GM10266 (cell line): ENCODE data around the gene SH3GL3.

Experiments
- DNase-seq: peaks from one replicate; pipeline ENCODE4 v3.0.0; 2012; ENCODE audit errors: extremely low spot score
- TF ChIP-seq, protein P1 (sequence below): IDR thresholded peaks from 2 replicates; pipeline ENCODE4 v1.5.1; 2012; ENCODE audit warnings: mild to moderate bottlenecking, low read depth; ENCODE audit not compliant: control insufficient read depth, insufficient read depth; ENCODE audit errors: missing control alignments

Gene SH3GL3

DNA sequence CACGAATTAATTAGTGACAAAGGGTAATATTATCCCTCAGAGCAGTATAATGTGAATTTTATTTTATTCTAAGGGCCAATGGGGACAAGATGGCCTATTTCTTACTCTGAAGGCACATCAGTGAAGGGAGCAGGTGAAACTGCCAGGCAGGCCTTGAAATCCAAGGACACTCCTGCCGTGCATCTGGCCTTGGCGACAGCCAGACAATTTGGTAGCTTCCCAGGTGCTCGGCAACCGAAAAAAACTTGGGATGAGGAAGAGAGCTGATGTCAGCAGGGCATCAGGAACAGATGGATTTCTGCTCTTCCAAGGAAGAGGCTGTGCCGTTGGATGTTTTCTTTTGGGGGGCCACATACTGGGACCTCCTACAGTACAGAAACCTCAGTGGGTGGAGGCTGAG is 123.6 kb downstream of the SH3GL3 start:
- TF ChIP-seq, protein P1, sequence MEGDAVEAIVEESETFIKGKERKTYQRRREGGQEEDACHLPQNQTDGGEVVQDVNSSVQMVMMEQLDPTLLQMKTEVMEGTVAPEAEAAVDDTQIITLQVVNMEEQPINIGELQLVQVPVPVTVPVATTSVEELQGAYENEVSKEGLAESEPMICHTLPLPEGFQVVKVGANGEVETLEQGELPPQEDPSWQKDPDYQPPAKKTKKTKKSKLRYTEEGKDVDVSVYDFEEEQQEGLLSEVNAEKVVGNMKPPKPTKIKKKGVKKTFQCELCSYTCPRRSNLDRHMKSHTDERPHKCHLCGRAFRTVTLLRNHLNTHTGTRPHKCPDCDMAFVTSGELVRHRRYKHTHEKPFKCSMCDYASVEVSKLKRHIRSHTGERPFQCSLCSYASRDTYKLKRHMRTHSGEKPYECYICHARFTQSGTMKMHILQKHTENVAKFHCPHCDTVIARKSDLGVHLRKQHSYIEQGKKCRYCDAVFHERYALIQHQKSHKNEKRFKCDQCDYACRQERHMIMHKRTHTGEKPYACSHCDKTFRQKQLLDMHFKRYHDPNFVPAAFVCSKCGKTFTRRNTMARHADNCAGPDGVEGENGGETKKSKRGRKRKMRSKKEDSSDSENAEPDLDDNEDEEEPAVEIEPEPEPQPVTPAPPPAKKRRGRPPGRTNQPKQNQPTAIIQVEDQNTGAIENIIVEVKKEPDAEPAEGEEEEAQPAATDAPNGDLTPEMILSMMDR: no peak
- no peak for DNase-seq

DNA sequence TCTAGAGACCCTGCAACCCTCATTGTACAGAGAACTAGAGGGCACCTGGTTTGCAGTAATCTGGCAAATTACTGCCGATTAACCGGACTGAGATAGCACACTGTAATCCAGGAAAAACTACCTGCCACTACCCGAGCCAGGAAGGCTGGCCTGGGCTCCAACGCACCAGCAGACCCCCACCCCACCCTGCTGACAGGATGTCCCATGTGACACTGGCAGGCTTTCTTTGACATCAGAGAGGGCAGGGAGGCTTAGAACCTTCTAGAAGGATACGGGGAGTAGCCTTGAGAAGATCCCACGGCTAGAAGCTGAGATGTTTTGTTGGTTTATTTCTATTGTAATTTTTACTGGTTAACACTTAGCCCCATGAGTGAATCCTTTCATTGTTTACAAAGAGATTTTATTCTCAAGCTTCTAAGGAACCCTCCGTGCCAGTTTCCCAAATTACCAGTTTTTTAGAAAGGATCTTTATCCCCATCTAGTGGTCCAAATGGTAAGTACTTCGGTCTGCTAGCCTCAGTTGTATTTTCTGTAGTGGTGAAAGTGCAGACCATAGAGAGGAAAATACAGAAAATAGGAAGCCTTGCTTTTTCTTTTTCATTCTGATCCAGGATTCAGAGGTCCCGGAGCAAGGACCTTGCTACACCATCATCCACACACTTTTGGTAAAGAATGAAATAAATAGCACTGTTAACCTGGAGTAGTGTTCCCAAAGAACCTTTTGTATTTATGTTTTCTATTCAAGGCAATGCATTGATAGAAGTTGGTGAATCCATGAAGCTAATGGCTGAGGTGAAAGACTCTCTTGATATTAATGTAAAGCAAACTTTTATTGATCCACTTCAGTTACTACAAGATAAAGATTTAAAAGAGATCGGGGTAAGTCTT is 124.9 kb downstream of the SH3GL3 start:
- peak; percentile 20 for DNase-seq
- TF ChIP-seq, protein P1: peak; percentile 52

DNA sequence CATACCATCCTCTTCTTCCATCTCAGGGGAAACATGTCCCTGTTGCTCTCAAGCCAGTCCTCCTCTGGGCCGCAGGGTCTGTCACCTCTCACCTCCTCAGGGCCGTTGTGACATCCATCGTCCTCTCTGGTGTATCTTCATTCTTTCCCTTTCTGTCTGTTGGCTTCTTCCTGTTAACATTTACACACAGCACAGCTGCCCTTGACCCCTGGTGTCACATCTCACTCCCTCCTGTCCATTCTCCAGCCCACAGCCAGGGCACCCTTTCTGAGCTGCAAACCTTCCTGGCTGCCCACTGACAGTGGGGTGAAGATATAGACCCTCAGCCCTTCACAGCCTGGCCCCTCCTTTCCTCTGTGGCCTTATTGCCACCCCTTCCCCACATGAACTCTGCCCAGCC is 127.2 kb downstream of the SH3GL3 start:
- TF ChIP-seq, protein P1: no peak
- DNase-seq: no peak

DNA sequence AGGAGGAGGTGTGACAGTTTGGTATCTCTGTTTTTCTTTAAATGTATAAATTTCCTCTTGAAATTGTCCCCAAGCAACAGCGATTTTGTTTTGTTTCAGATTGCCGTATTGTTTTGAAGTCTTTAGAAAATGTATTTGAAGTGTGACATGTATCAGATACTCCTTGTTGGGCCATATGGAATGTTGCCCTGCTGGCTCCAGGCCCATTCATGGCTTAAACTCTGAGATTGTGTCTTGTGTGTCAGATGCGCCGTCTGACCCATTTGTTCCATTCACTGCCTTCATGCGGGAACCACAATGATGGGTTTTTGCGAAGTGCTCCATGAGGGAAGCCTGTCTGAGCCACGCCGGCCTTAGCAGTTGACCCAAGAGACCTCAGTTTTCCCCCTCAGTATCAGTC is 131.6 kb downstream of the SH3GL3 start:
- TF ChIP-seq, protein P1: no peak
- no peak for DNase-seq

DNA sequence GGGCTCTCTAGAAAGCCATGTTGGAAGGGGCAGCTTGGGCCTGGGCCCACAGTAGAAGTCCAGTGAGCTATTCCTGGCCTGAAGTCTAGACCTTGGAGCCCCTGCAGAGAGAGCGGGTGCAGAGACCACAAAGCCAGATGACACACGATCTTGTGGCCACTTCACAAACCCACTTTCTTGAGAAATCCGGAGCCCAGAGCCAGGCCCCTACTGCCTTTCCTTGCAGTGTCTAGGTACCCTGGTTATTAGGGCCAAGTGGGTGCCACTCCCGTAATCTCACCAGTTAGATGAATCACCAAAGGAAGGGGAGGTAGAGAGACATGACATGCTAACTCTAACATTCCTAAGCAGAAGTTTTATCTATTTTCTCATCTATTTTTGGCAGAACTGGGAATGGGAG is 134.2 kb downstream of the SH3GL3 start:
- no peak for DNase-seq
- TF ChIP-seq, protein P1: no peak

DNA sequence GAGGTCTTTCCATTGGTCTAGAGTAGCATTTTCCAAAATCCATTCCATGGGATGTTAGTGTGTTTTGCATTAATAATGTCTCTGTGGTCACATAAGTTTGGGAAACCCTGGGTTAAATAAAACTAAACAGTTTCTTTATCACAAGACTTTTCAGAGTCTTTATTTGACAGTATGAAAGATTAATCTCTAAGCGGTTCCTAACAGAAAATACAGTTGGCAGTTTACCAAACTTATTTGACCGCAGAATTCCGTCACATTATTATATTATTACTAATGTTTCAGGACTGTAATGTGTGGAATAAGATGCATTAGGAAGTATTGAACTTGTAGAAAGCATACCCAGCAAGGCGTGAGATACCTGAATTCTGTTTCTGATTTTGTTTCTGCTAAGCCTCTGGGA is 135.2 kb downstream of the SH3GL3 start:
- TF ChIP-seq, protein P1: no peak

DNA sequence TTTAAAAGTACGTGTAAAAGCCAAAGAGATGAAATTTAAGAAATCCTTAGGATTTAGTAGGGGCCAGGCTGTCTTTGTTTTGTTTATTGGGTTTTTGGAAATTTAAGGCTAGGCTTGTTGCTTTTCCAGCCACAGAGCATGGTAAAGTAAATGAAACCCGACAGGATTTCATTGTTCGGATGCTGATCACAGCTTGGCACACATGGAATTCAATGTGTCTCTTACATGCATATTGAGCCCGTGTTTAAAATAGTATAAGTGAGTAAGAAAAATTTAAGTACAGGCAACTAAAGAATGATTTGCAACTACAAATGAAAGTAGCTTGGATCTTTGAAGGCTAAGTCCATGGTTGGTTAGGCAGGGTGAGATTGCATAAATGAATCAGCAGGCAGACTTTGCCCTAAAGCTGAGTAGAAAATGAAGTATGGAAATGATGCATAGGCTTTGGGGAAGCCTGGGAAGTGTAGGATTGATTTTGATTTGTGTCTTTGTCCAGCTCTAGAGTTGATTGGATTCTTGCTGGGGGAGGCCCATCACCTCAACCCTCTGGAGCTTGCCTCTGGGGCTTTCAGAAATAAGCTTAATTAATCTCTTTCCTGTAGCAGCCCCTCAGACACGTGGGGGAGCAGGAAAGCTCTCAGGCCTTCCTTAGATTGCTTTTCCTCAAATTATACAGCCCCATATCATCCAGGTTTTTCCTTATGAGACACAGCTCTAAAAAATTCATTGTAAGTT is 138.6 kb downstream of the SH3GL3 start:
- TF ChIP-seq, protein P1: no peak
- no peak for DNase-seq

More for the DNA sequence above, 135.2 kb downstream of the SH3GL3 start:
- DNase-seq: no peak
